Measurements from ENCODE around the gene MBTPS2. TPM values are rescaled to one million over a fixed set of nuclear protein-coding genes. Genes with fewer than 3 reads are reported as not detected.

The MBTPS2 gene
- total and polyA plus RNA-seq, 2 donors from 2014 or later, result 4.9 to 13.4 TPM

- intact Hi-C loops (cut with DNase I), result no loop called here
- Histone ChIP-seq H3K4me3 (ENCODE audit: low read length in 3 of 3) (no peak overlapping the region), H3K9me3 (ENCODE audit: control insufficient read depth in 2 of 3, insufficient read depth in 1 of 3, low read length in 3 of 3) (no peaks in the 10 kb centered on the region), H3K9ac (ENCODE audit: low read length in 3 of 3) (no peak overlapping the region), H3K27me3 (ENCODE audit: control insufficient read depth, insufficient read depth, low read length) (no peaks in the 10 kb centered on the region), H3K36me3 (ENCODE audit: control insufficient read depth in 2 of 3, insufficient read depth in 3 of 3, low read length in 3 of 3) (no peaks in the 10 kb centered on the region), H3K4me1 (ENCODE audit: control insufficient read depth in 2 of 3, insufficient read depth in 2 of 3, low read depth in 1 of 3, low read length in 3 of 3) (no peaks in the 10 kb centered on the region), H3K27ac (ENCODE audit: low read depth in 2 of 2, low read length in 2 of 2) (no peak overlapping the region)
- no peak for TF ChIP-seq CTCF (IDR thresholded peaks at IDR 0.05; ENCODE audit: borderline replicate concordance, extremely low read depth, insufficient read depth)
- DNase-seq, result no peak
- no peak for FAIRE-seq
Observed at GRCh38 chrX:21800344-21800770, 39.1 kb upstream of the MBTPS2 start.

GRCh38 chrX:21802054-21802670 lies 37.3 kb upstream of the MBTPS2 start:
- no peak for TF ChIP-seq CTCF (IDR thresholded peaks at IDR 0.05; ENCODE audit: borderline replicate concordance, extremely low read depth, insufficient read depth)
- no peak overlapping the region for H3K9ac ChIP-seq (ENCODE audit: low read length in 3 of 3)
- intact Hi-C loops (cut with DNase I), result no loop called here
- no peaks in the 10 kb centered on the region for H3K36me3 ChIP-seq (ENCODE audit: control insufficient read depth in 2 of 3, insufficient read depth in 3 of 3, low read length in 3 of 3)
- H3K27ac ChIP-seq (ENCODE audit: low read depth in 2 of 2, low read length in 2 of 2), result no peak overlapping the region
- no peak overlapping the region for H3K4me3 ChIP-seq (ENCODE audit: low read length in 3 of 3)
- H3K27me3 ChIP-seq (ENCODE audit: control insufficient read depth, insufficient read depth, low read length), result no peaks in the 10 kb centered on the region
- H3K4me1 ChIP-seq (ENCODE audit: control insufficient read depth in 2 of 3, insufficient read depth in 2 of 3, low read depth in 1 of 3, low read length in 3 of 3), result no peaks in the 10 kb centered on the region
- FAIRE-seq (no peak), DNase-seq (no peak)
- H3K9me3 ChIP-seq (ENCODE audit: control insufficient read depth in 2 of 3, insufficient read depth in 1 of 3, low read length in 3 of 3), result no peaks in the 10 kb centered on the region

- FAIRE-seq (no peak), DNase-seq (no peak)
- Histone ChIP-seq H3K9me3 (ENCODE audit: control insufficient read depth in 2 of 3, insufficient read depth in 1 of 3, low read length in 3 of 3) (no peaks in the 10 kb centered on the region), H3K27me3 (ENCODE audit: control insufficient read depth, insufficient read depth, low read length) (no peaks in the 10 kb centered on the region), H3K36me3 (ENCODE audit: control insufficient read depth in 2 of 3, insufficient read depth in 3 of 3, low read length in 3 of 3) (no peaks in the 10 kb centered on the region), H3K4me1 (ENCODE audit: control insufficient read depth in 2 of 3, insufficient read depth in 2 of 3, low read depth in 1 of 3, low read length in 3 of 3) (no peaks in the 10 kb centered on the region), H3K27ac (ENCODE audit: low read depth in 2 of 2, low read length in 2 of 2) (no peak overlapping the region), H3K9ac (ENCODE audit: low read length in 3 of 3) (no peak overlapping the region), H3K4me3 (ENCODE audit: low read length in 3 of 3) (no peak overlapping the region)
- intact Hi-C loops (cut with DNase I), result no loop called here
- TF ChIP-seq CTCF (IDR thresholded peaks at IDR 0.05; ENCODE audit: borderline replicate concordance, extremely low read depth, insufficient read depth), result no peak
Observed at GRCh38 chrX:21802839-21803238, 36.6 kb upstream of the MBTPS2 start.

- Histone ChIP-seq H3K36me3 (ENCODE audit: control insufficient read depth in 2 of 3, insufficient read depth in 3 of 3, low read length in 3 of 3) (no peaks in the 10 kb centered on the region), H3K4me3 (ENCODE audit: low read length in 3 of 3) (no peak overlapping the region), H3K4me1 (ENCODE audit: control insufficient read depth in 2 of 3, insufficient read depth in 2 of 3, low read depth in 1 of 3, low read length in 3 of 3) (no peaks in the 10 kb centered on the region), H3K27ac (ENCODE audit: low read depth in 2 of 2, low read length in 2 of 2) (no peak overlapping the region), H3K27me3 (ENCODE audit: control insufficient read depth, insufficient read depth, low read length) (no peaks in the 10 kb centered on the region), H3K9me3 (ENCODE audit: control insufficient read depth in 2 of 3, insufficient read depth in 1 of 3, low read length in 3 of 3) (no peaks in the 10 kb centered on the region), H3K9ac (ENCODE audit: low read length in 3 of 3) (no peak overlapping the region)
- intact Hi-C loops (cut with DNase I), result no loop called here
- FAIRE-seq (no peak), DNase-seq (no peak)
- no peak for TF ChIP-seq CTCF (IDR thresholded peaks at IDR 0.05; ENCODE audit: borderline replicate concordance, extremely low read depth, insufficient read depth)
Observed at GRCh38 chrX:21806691-21807090, 32.7 kb upstream of the MBTPS2 start.

Data from kidney (tissue), 14 donors.